ENCODE results near the gene IMPDH2. TPM values are rescaled to one million over a fixed set of nuclear protein-coding genes. Genes with fewer than 3 reads are reported as not detected.

Gene IMPDH2
- total RNA-seq, 1 experiment from 2014 or later, result 599 TPM

GRCh38 chr3:48993834-48994233, 35.4 kb downstream of the IMPDH2 start:
- RAD21 ChIA-PET (ENCODE audit: low non-redundant PET in 1 of 2, low total read pairs in 2 of 2, uncharacterized antibody in 2 of 2, unreplicated experiment in 2 of 2), result no interaction called here
- intact Hi-C loops (cut with micrococcal nuclease), result no loop called here
- H3K9ac ChIP-seq (ENCODE audit: low read length), result no peak overlapping the region
- peaks cover 3 to 6% of the 10 kb centered on the region in 2 experiments; a peak in 2 of 4 replicates for H3K36me3 ChIP-seq (ENCODE audit: control insufficient read depth in 1 of 2, insufficient read depth in 2 of 2, low read length in 2 of 2)
- no peaks in the 10 kb centered on the region for H3K9me3 ChIP-seq (ENCODE audit: control insufficient read depth in 1 of 2, insufficient read depth in 1 of 2, low read depth in 1 of 2, low read length in 2 of 2)
- H4K20me1 ChIP-seq (ENCODE audit: insufficient read depth), result no peaks in the 10 kb centered on the region
- H3K4me2 ChIP-seq (ENCODE audit: low read length), result no peak overlapping the region
- no peak overlapping the region for H3K4me3 ChIP-seq (replicated peaks in 1 of 2; ENCODE audit: low read depth in 1 of 2, low read length in 2 of 2)
- ATAC-seq (no peak), DNase-seq (ENCODE audit: low read depth, low spot score) (no peak)
- BruUV-seq (replicated peaks), result TSS peak; percentile 4
- CTCF ChIA-PET, result no interaction called here
- H3K9me2 ChIP-seq (ENCODE audit: insufficient read depth), result no peaks in the 10 kb centered on the region
- peaks cover 13 to 18% of the 10 kb centered on the region in 2 experiments for H3K4me1 ChIP-seq (ENCODE audit: control insufficient read depth in 1 of 2, insufficient read depth in 2 of 2, low read length in 2 of 2)
- no peaks in the 10 kb centered on the region for H3K27me3 ChIP-seq (ENCODE audit: insufficient read depth, low read length)
- H3K79me2 ChIP-seq (ENCODE audit: insufficient read depth, low read length), result peaks cover 50% of the 10 kb centered on the region
- TF ChIP-seq ZBTB33 (IDR thresholded peaks at IDR 0.05; ENCODE audit: extremely low read depth, insufficient replicate concordance, low read length) (no peak), SIN3A (IDR thresholded peaks at IDR 0.05; ENCODE audit: low read depth) (no peak), ZFX (IDR thresholded peaks at IDR 0.05) (no peak), TCF7L2 (IDR thresholded peaks at IDR 0.05; ENCODE audit: borderline replicate concordance, extremely low read depth, insufficient read depth, insufficient read length) (no peak), EGR1 (IDR thresholded peaks at IDR 0.05; ENCODE audit: low read depth) (no peak), SRF (IDR thresholded peaks at IDR 0.05; ENCODE audit: low read depth) (no peak), POLR2AphosphoS5 (IDR thresholded peaks at IDR 0.05; ENCODE audit: low read depth, low read length) (no peak), REST (IDR thresholded peaks at IDR 0.05; ENCODE audit: low read depth) (no peak), RAD21 (IDR thresholded peaks at IDR 0.05; ENCODE audit: low read depth) (no peak), POLR2A (IDR thresholded peaks at IDR 0.05; ENCODE audit: borderline replicate concordance, extremely low read depth, insufficient read depth, insufficient read length) (no peak), ZNF274 (IDR thresholded peaks at IDR 0.05; ENCODE audit: low read depth, low read length) (no peak), MAX (IDR thresholded peaks at IDR 0.05) (no peak), EZH2phosphoT487 (IDR thresholded peaks at IDR 0.05; ENCODE audit: borderline replicate concordance) (no peak), CEBPB (IDR thresholded peaks at IDR 0.05; ENCODE audit: low read depth) (no peak), SP1 (IDR thresholded peaks at IDR 0.05; ENCODE audit: low read depth) (no peak)
- no peak overlapping the region for H2AFZ ChIP-seq (ENCODE audit: low read depth, low read length, poor library complexity, severe bottlenecking)
- POLR2A ChIA-PET, result no interaction called here
- H3K27ac ChIP-seq (ENCODE audit: low read depth, low read length), result no peak overlapping the region

Measured in HCT116 (cell line).